ENCODE results near the gene CCDC74B.
"Not testable (repeated sequence)": the region's sequence is repeated elsewhere in the genome, so short reads cannot be mapped to it uniquely, and the experiment has no call there.

CCDC74B gene

GRCh38 chr2:130145006-130145414 lies at the start of gene CCDC74B:
CCDC74B (minus strand) TSS chr2:130145112; CDS start chr2:130144996, 116 bp downstream.
- H3K9me3 ChIP-seq (ENCODE audit: control insufficient read depth in 2 of 2, low read length in 2 of 2); H3K4me1 ChIP-seq (ENCODE audit: control insufficient read depth, insufficient read depth, low read length); H3K27me3 ChIP-seq (ENCODE audit: control insufficient read depth in 1 of 2, insufficient read depth in 2 of 2, low read length in 2 of 2); H3K36me3 ChIP-seq (ENCODE audit: control insufficient read depth in 2 of 2, insufficient read depth in 2 of 2, low read length in 2 of 2); H3K27ac ChIP-seq (ENCODE audit: low read length); H3K9ac ChIP-seq (ENCODE audit: low read length in 2 of 2): not testable (repeated sequence)
- peak within 1 kb of the TSS in 1 of 2 donors; percentile 55 for H3K4me3 ChIP-seq (ENCODE audit: low read length in 2 of 2)

GRCh38 chr2:130193824-130194223 lies 48.9 kb upstream of the CCDC74B start:
- not testable (repeated sequence) for H3K9ac ChIP-seq (ENCODE audit: low read length in 2 of 2); H3K36me3 ChIP-seq (ENCODE audit: control insufficient read depth in 2 of 2, insufficient read depth in 2 of 2, low read length in 2 of 2); H3K27me3 ChIP-seq (ENCODE audit: control insufficient read depth in 1 of 2, insufficient read depth in 2 of 2, low read length in 2 of 2); H3K4me3 ChIP-seq (ENCODE audit: low read length in 2 of 2); H3K4me1 ChIP-seq (ENCODE audit: control insufficient read depth, insufficient read depth, low read length); H3K27ac ChIP-seq (ENCODE audit: low read length); H3K9me3 ChIP-seq (ENCODE audit: control insufficient read depth in 2 of 2, low read length in 2 of 2)

GRCh38 chr2:130192451-130192850 lies 47.5 kb upstream of the CCDC74B start:
- H3K9ac ChIP-seq (ENCODE audit: low read length in 2 of 2); H3K4me3 ChIP-seq (ENCODE audit: low read length in 2 of 2); H3K27ac ChIP-seq (ENCODE audit: low read length); H3K9me3 ChIP-seq (ENCODE audit: control insufficient read depth in 2 of 2, low read length in 2 of 2); H3K4me1 ChIP-seq (ENCODE audit: control insufficient read depth, insufficient read depth, low read length); H3K27me3 ChIP-seq (ENCODE audit: control insufficient read depth in 1 of 2, insufficient read depth in 2 of 2, low read length in 2 of 2); H3K36me3 ChIP-seq (ENCODE audit: control insufficient read depth in 2 of 2, insufficient read depth in 2 of 2, low read length in 2 of 2): not testable (repeated sequence)

GRCh38 chr2:130191319-130191718 lies 46.4 kb upstream of the CCDC74B start:
- not testable (repeated sequence) for H3K36me3 ChIP-seq (ENCODE audit: control insufficient read depth in 2 of 2, insufficient read depth in 2 of 2, low read length in 2 of 2); H3K27ac ChIP-seq (ENCODE audit: low read length); H3K4me1 ChIP-seq (ENCODE audit: control insufficient read depth, insufficient read depth, low read length); H3K27me3 ChIP-seq (ENCODE audit: control insufficient read depth in 1 of 2, insufficient read depth in 2 of 2, low read length in 2 of 2); H3K9ac ChIP-seq (ENCODE audit: low read length in 2 of 2); H3K9me3 ChIP-seq (ENCODE audit: control insufficient read depth in 2 of 2, low read length in 2 of 2); H3K4me3 ChIP-seq (ENCODE audit: low read length in 2 of 2)

- no peaks in the 10 kb centered on the region for H3K36me3 ChIP-seq (ENCODE audit: control insufficient read depth in 2 of 2, insufficient read depth in 2 of 2, low read length in 2 of 2)
- no peak overlapping the region for H3K4me3 ChIP-seq (ENCODE audit: low read length in 2 of 2)
- no peak overlapping the region for H3K27ac ChIP-seq (ENCODE audit: low read length)
- no peak overlapping the region for H3K9ac ChIP-seq (ENCODE audit: low read length in 2 of 2)
- H3K4me1 ChIP-seq (ENCODE audit: control insufficient read depth, insufficient read depth, low read length) = no peaks in the 10 kb centered on the region
- no peaks in the 10 kb centered on the region for H3K27me3 ChIP-seq (ENCODE audit: control insufficient read depth in 1 of 2, insufficient read depth in 2 of 2, low read length in 2 of 2)
- H3K9me3 ChIP-seq (ENCODE audit: control insufficient read depth in 2 of 2, low read length in 2 of 2) = no peaks in the 10 kb centered on the region
These were observed 45.3 kb upstream of the CCDC74B start for GRCh38 chr2:130190237-130190636.

GRCh38 chr2:130188958-130189357 lies 44.0 kb upstream of the CCDC74B start:
- H3K36me3 ChIP-seq (ENCODE audit: control insufficient read depth in 2 of 2, insufficient read depth in 2 of 2, low read length in 2 of 2); H3K27ac ChIP-seq (ENCODE audit: low read length); H3K4me3 ChIP-seq (ENCODE audit: low read length in 2 of 2); H3K4me1 ChIP-seq (ENCODE audit: control insufficient read depth, insufficient read depth, low read length); H3K27me3 ChIP-seq (ENCODE audit: control insufficient read depth in 1 of 2, insufficient read depth in 2 of 2, low read length in 2 of 2); H3K9me3 ChIP-seq (ENCODE audit: control insufficient read depth in 2 of 2, low read length in 2 of 2); H3K9ac ChIP-seq (ENCODE audit: low read length in 2 of 2): not testable (repeated sequence)

- H3K36me3 ChIP-seq (ENCODE audit: control insufficient read depth in 2 of 2, insufficient read depth in 2 of 2, low read length in 2 of 2); H3K27me3 ChIP-seq (ENCODE audit: control insufficient read depth in 1 of 2, insufficient read depth in 2 of 2, low read length in 2 of 2); H3K9me3 ChIP-seq (ENCODE audit: control insufficient read depth in 2 of 2, low read length in 2 of 2); H3K4me1 ChIP-seq (ENCODE audit: control insufficient read depth, insufficient read depth, low read length); H3K27ac ChIP-seq (ENCODE audit: low read length); H3K9ac ChIP-seq (ENCODE audit: low read length in 2 of 2); H3K4me3 ChIP-seq (ENCODE audit: low read length in 2 of 2): not testable (repeated sequence)
These were observed 43.2 kb upstream of the CCDC74B start for GRCh38 chr2:130187859-130188792.

- Histone ChIP-seq H3K4me3 (ENCODE audit: low read length in 2 of 2) (no peak overlapping the region), H3K4me1 (ENCODE audit: control insufficient read depth, insufficient read depth, low read length) (peaks cover 14% of the 10 kb centered on the region), H3K9ac (ENCODE audit: low read length in 2 of 2) (no peak overlapping the region), H3K9me3 (ENCODE audit: control insufficient read depth in 2 of 2, low read length in 2 of 2) (no peaks in the 10 kb centered on the region), H3K27ac (ENCODE audit: low read length) (no peak overlapping the region), H3K27me3 (ENCODE audit: control insufficient read depth in 1 of 2, insufficient read depth in 2 of 2, low read length in 2 of 2) (no peaks in the 10 kb centered on the region), H3K36me3 (ENCODE audit: control insufficient read depth in 2 of 2, insufficient read depth in 2 of 2, low read length in 2 of 2) (peaks cover 0 to 5% of the 10 kb centered on the region in 2 donors)
These were observed 42.4 kb upstream of the CCDC74B start for GRCh38 chr2:130187268-130187667.

GRCh38 chr2:130186391-130186790 lies 41.5 kb upstream of the CCDC74B start:
- Histone ChIP-seq H3K36me3 (ENCODE audit: control insufficient read depth in 2 of 2, insufficient read depth in 2 of 2, low read length in 2 of 2) (peaks cover 0 to 5% of the 10 kb centered on the region in 2 donors), H3K27me3 (ENCODE audit: control insufficient read depth in 1 of 2, insufficient read depth in 2 of 2, low read length in 2 of 2) (no peaks in the 10 kb centered on the region), H3K4me1 (ENCODE audit: control insufficient read depth, insufficient read depth, low read length) (peaks cover 14% of the 10 kb centered on the region), H3K9me3 (ENCODE audit: control insufficient read depth in 2 of 2, low read length in 2 of 2) (no peaks in the 10 kb centered on the region), H3K27ac (ENCODE audit: low read length) (no peak overlapping the region), H3K9ac (ENCODE audit: low read length in 2 of 2) (no peak overlapping the region), H3K4me3 (ENCODE audit: low read length in 2 of 2) (no peak overlapping the region)

- Histone ChIP-seq H3K36me3 (ENCODE audit: control insufficient read depth in 2 of 2, insufficient read depth in 2 of 2, low read length in 2 of 2) (peaks cover 0 to 5% of the 10 kb centered on the region in 2 donors), H3K4me1 (ENCODE audit: control insufficient read depth, insufficient read depth, low read length) (peaks cover 14% of the 10 kb centered on the region), H3K27me3 (ENCODE audit: control insufficient read depth in 1 of 2, insufficient read depth in 2 of 2, low read length in 2 of 2) (no peaks in the 10 kb centered on the region), H3K4me3 (ENCODE audit: low read length in 2 of 2) (no peak overlapping the region), H3K27ac (ENCODE audit: low read length) (no peak overlapping the region), H3K9ac (ENCODE audit: low read length in 2 of 2) (no peak overlapping the region), H3K9me3 (ENCODE audit: control insufficient read depth in 2 of 2, low read length in 2 of 2) (no peaks in the 10 kb centered on the region)
These were observed 41.0 kb upstream of the CCDC74B start for GRCh38 chr2:130185896-130186295.

GRCh38 chr2:130185436-130185835 lies 40.5 kb upstream of the CCDC74B start:
- peaks cover 0 to 5% of the 10 kb centered on the region in 2 donors for H3K36me3 ChIP-seq (ENCODE audit: control insufficient read depth in 2 of 2, insufficient read depth in 2 of 2, low read length in 2 of 2)
- H3K9me3 ChIP-seq (ENCODE audit: control insufficient read depth in 2 of 2, low read length in 2 of 2) = no peaks in the 10 kb centered on the region
- H3K4me1 ChIP-seq (ENCODE audit: control insufficient read depth, insufficient read depth, low read length) = peaks cover 18% of the 10 kb centered on the region
- no peak overlapping the region for H3K4me3 ChIP-seq (ENCODE audit: low read length in 2 of 2)
- H3K9ac ChIP-seq (ENCODE audit: low read length in 2 of 2) = no peak overlapping the region
- H3K27me3 ChIP-seq (ENCODE audit: control insufficient read depth in 1 of 2, insufficient read depth in 2 of 2, low read length in 2 of 2) = no peaks in the 10 kb centered on the region
- no peak overlapping the region for H3K27ac ChIP-seq (ENCODE audit: low read length)
